ENCODE measurements around the gene HIF3A. TPM values are rescaled to one million over a fixed set of nuclear protein-coding genes. Genes with fewer than 3 reads are reported as not detected.

Gene HIF3A
- total RNA-seq, 1 donor from 2014 or later: 12.6 TPM

DNA sequence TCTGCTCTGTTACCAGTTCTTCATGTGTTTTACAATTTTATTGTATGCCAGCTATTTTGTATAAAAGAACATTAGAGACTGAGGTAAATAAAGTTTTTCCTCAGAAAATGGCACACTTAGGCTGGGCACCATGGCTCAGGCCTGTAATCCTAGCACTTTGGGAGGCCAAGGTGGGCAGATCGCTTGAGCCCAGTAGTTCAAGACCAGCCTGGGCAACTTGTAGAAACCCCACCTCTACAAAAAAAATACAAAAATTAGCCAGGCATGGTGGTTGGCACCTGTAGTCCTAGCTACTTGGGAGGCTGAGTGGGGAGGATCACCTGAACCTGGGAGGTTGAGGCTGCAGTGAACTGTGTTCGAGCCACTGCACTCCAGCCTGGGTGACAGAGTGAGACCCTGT is 84.5 kb downstream of the HIF3A start:
- TF ChIP-seq CTCF (IDR thresholded peaks at IDR 0.05; ENCODE audit: insufficient read depth, low read depth, low read length) (no peak), EZH2 (IDR thresholded peaks at IDR 0.05; ENCODE audit: insufficient read depth, low read length) (no peak)
- DNase-seq (ENCODE audit: low read depth) (no peak), FAIRE-seq (no peak)
- H3K27ac ChIP-seq (ENCODE audit: low read depth, low read length): no peak overlapping the region
- peaks cover 34% of the 10 kb centered on the region for H3K36me3 Mint-ChIP-seq (ENCODE audit: low read depth, unreplicated experiment)
- H3K27me3 Mint-ChIP-seq (ENCODE audit: low read depth, unreplicated experiment): no peaks in the 10 kb centered on the region
- no peak overlapping the region for H3K27ac Mint-ChIP-seq (ENCODE audit: unreplicated experiment)
- peaks cover 7% of the 10 kb centered on the region for H3K4me1 Mint-ChIP-seq (ENCODE audit: low read depth, unreplicated experiment)
- H3K27me3 ChIP-seq (ENCODE audit: insufficient read depth, low read length): no peaks in the 10 kb centered on the region
- H3K36me3 ChIP-seq (ENCODE audit: insufficient read depth, low read length): peaks cover 40% of the 10 kb centered on the region
- no peaks in the 10 kb centered on the region for H3K9me3 ChIP-seq (ENCODE audit: insufficient read depth, low read depth, low read length)
- no peak overlapping the region for H2AFZ ChIP-seq (ENCODE audit: low read depth, low read length)
- no peak overlapping the region for H3K4me2 ChIP-seq (ENCODE audit: low read length)
- no peak overlapping the region for H3K4me3 Mint-ChIP-seq (ENCODE audit: unreplicated experiment)
- H3K4me1 ChIP-seq (ENCODE audit: insufficient read depth, low read length): peaks cover 8% of the 10 kb centered on the region
- H3K4me3 ChIP-seq (ENCODE audit: insufficient read depth, low read depth, low read length): no peak overlapping the region
- peaks cover 8% of the 10 kb centered on the region for H4K20me1 ChIP-seq (ENCODE audit: insufficient read depth, low read length)
- peaks cover 27% of the 10 kb centered on the region for H3K79me2 ChIP-seq (ENCODE audit: insufficient read depth, low read length)
- no peak overlapping the region for H3K9ac ChIP-seq (ENCODE audit: low read length)
- no peaks in the 10 kb centered on the region for H3K9me3 Mint-ChIP-seq (ENCODE audit: unreplicated experiment)

DNA sequence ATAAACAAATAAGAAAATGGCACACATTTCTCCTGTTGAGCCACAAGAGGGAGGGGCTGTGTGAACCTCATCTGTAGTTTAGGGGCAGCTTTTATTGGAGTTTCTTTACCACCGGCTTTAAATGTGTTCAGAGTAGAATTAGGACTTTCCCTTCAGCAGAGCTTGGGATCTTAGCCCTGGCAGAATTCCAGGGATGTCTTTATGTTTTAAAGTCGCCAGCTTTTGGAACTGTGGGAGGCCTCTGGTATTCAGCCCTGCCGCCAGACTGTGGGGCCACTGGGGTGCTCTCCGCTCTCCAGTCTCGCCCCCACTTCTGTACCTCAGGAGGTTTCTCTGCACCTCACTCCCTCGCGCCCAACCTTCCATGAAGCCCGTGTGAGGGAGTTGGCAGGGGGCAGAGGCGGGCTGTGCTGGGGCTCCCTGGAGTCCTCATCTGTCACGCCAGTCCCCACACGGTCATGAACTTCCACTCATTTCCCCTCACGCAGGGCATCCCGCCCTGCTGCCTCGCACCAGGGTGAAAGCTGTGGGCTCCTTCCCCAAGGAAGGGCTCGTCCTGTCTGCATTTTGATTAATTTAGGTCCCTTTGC is 85.0 kb downstream of the HIF3A start:
- Mint-ChIP-seq H3K9me3 (ENCODE audit: unreplicated experiment) (no peaks in the 10 kb centered on the region), H3K4me1 (ENCODE audit: low read depth, unreplicated experiment) (peaks cover 7% of the 10 kb centered on the region), H3K27ac (ENCODE audit: unreplicated experiment) (no peak overlapping the region), H3K36me3 (ENCODE audit: low read depth, unreplicated experiment) (peaks cover 31% of the 10 kb centered on the region), H3K4me3 (ENCODE audit: unreplicated experiment) (no peak overlapping the region), H3K27me3 (ENCODE audit: low read depth, unreplicated experiment) (no peaks in the 10 kb centered on the region)
- Histone ChIP-seq H3K36me3 (ENCODE audit: insufficient read depth, low read length) (peaks cover 35% of the 10 kb centered on the region), H3K79me2 (ENCODE audit: insufficient read depth, low read length) (peaks cover 27% of the 10 kb centered on the region), H4K20me1 (ENCODE audit: insufficient read depth, low read length) (peaks cover 8% of the 10 kb centered on the region), H3K4me1 (ENCODE audit: insufficient read depth, low read length) (peaks cover 8% of the 10 kb centered on the region), H2AFZ (ENCODE audit: low read depth, low read length) (no peak overlapping the region), H3K9me3 (ENCODE audit: insufficient read depth, low read depth, low read length) (no peaks in the 10 kb centered on the region), H3K27me3 (ENCODE audit: insufficient read depth, low read length) (no peaks in the 10 kb centered on the region), H3K4me2 (ENCODE audit: low read length) (no peak overlapping the region), H3K4me3 (ENCODE audit: insufficient read depth, low read depth, low read length) (no peak overlapping the region), H3K27ac (ENCODE audit: low read depth, low read length) (no peak overlapping the region), H3K9ac (ENCODE audit: low read length) (no peak overlapping the region)
- no peak for FAIRE-seq
- no peak for TF ChIP-seq CTCF (IDR thresholded peaks at IDR 0.05; ENCODE audit: insufficient read depth, low read depth, low read length)
- no peak for DNase-seq (ENCODE audit: low read depth)

- no peak for FAIRE-seq
- H3K4me3 ChIP-seq (ENCODE audit: insufficient read depth, low read depth, low read length): no peak overlapping the region
- peaks cover 8% of the 10 kb centered on the region for H4K20me1 ChIP-seq (ENCODE audit: insufficient read depth, low read length)
- no peak overlapping the region for H3K27ac Mint-ChIP-seq (ENCODE audit: unreplicated experiment)
- no peak for DNase-seq (ENCODE audit: low read depth)
- H3K9me3 ChIP-seq (ENCODE audit: insufficient read depth, low read depth, low read length): no peaks in the 10 kb centered on the region
- peaks cover 27% of the 10 kb centered on the region for H3K36me3 Mint-ChIP-seq (ENCODE audit: low read depth, unreplicated experiment)
- no peak overlapping the region for H2AFZ ChIP-seq (ENCODE audit: low read depth, low read length)
- H3K9me3 Mint-ChIP-seq (ENCODE audit: unreplicated experiment): no peaks in the 10 kb centered on the region
- H3K36me3 ChIP-seq (ENCODE audit: insufficient read depth, low read length): peaks cover 31% of the 10 kb centered on the region
- no peak overlapping the region for H3K9ac ChIP-seq (ENCODE audit: low read length)
- no peak overlapping the region for H3K27ac ChIP-seq (ENCODE audit: low read depth, low read length)
- no peaks in the 10 kb centered on the region for H3K27me3 Mint-ChIP-seq (ENCODE audit: low read depth, unreplicated experiment)
- no peaks in the 10 kb centered on the region for H3K27me3 ChIP-seq (ENCODE audit: insufficient read depth, low read length)
- TF ChIP-seq CTCF (IDR thresholded peaks at IDR 0.05; ENCODE audit: insufficient read depth, low read depth, low read length) (no peak), EZH2 (IDR thresholded peaks at IDR 0.05; ENCODE audit: insufficient read depth, low read length) (no peak)
- no peak overlapping the region for H3K4me3 Mint-ChIP-seq (ENCODE audit: unreplicated experiment)
- H3K4me1 ChIP-seq (ENCODE audit: insufficient read depth, low read length): peaks cover 2% of the 10 kb centered on the region
- peaks cover 27% of the 10 kb centered on the region for H3K79me2 ChIP-seq (ENCODE audit: insufficient read depth, low read length)
- H3K4me1 Mint-ChIP-seq (ENCODE audit: low read depth, unreplicated experiment): peaks cover 2% of the 10 kb centered on the region
- H3K4me2 ChIP-seq (ENCODE audit: low read length): no peak overlapping the region
Measured at GRCh38 chr19:46383171-46383815, 86.5 kb downstream of the HIF3A start.

Data from astrocyte (in vitro differentiated cells and primary cell).